ENCODE results near the gene THSD4. TPM values are rescaled to one million over a fixed set of nuclear protein-coding genes. Genes with fewer than 3 reads are reported as not detected.

Gene THSD4
- total and polyA plus RNA-seq, 9 of the 15 experiments (the other 6 are each of a cell fraction or from before 2014, with no cell fraction given), result 0.04 TPM; not detected in 5

DNA sequence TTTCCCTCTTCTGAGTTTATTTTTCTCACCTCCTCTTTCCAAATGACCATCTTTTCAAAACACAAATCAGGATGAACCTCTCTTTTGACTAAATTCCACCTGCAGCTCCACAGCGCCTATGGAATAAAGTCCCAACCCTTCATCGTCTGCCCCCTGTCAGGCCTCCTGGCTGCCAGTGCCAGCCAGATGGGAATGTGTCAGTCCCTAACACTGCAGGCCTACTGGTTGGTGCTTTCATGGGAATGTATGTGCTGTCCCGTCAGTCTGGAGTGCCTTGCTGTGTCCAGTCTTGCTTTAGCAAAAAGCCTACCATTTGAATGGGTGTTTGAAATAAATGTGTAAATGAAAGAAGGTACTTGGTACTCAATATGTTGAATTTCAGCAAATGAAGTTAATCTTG, 310.1 kb downstream of the THSD4 start (continued):
- TF ChIP-seq, protein P1, sequence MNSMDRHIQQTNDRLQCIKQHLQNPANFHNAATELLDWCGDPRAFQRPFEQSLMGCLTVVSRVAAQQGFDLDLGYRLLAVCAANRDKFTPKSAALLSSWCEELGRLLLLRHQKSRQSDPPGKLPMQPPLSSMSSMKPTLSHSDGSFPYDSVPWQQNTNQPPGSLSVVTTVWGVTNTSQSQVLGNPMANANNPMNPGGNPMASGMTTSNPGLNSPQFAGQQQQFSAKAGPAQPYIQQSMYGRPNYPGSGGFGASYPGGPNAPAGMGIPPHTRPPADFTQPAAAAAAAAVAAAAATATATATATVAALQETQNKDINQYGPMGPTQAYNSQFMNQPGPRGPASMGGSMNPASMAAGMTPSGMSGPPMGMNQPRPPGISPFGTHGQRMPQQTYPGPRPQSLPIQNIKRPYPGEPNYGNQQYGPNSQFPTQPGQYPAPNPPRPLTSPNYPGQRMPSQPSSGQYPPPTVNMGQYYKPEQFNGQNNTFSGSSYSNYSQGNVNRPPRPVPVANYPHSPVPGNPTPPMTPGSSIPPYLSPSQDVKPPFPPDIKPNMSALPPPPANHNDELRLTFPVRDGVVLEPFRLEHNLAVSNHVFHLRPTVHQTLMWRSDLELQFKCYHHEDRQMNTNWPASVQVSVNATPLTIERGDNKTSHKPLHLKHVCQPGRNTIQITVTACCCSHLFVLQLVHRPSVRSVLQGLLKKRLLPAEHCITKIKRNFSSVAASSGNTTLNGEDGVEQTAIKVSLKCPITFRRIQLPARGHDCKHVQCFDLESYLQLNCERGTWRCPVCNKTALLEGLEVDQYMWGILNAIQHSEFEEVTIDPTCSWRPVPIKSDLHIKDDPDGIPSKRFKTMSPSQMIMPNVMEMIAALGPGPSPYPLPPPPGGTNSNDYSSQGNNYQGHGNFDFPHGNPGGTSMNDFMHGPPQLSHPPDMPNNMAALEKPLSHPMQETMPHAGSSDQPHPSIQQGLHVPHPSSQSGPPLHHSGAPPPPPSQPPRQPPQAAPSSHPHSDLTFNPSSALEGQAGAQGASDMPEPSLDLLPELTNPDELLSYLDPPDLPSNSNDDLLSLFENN (IDR thresholded peaks at IDR 0.05; ENCODE audit: low read depth in 2 of 2, low read length in 2 of 2), result no peak
- TF ChIP-seq U2AF2 (optimal IDR thresholded peaks at IDR 0.05; ENCODE audit: low read depth, low read length) (no peak), SMAD1 (IDR thresholded peaks at IDR 0.05; ENCODE audit: low read depth, low read length, partially characterized antibody) (no peak), PHB2 (IDR thresholded peaks at IDR 0.05; ENCODE audit: low read depth) (no peak), PRMT5 (CRISPR knock-in tag; IDR thresholded peaks at IDR 0.05) (no peak), JUNB (CRISPR knock-in tag; conservative IDR thresholded peaks at IDR 0.05) (no peak), EWSR1 (IDR thresholded peaks at IDR 0.05; ENCODE audit: borderline replicate concordance, low read depth, partially characterized antibody) (no peak)
- TF ChIP-seq, protein P2, sequence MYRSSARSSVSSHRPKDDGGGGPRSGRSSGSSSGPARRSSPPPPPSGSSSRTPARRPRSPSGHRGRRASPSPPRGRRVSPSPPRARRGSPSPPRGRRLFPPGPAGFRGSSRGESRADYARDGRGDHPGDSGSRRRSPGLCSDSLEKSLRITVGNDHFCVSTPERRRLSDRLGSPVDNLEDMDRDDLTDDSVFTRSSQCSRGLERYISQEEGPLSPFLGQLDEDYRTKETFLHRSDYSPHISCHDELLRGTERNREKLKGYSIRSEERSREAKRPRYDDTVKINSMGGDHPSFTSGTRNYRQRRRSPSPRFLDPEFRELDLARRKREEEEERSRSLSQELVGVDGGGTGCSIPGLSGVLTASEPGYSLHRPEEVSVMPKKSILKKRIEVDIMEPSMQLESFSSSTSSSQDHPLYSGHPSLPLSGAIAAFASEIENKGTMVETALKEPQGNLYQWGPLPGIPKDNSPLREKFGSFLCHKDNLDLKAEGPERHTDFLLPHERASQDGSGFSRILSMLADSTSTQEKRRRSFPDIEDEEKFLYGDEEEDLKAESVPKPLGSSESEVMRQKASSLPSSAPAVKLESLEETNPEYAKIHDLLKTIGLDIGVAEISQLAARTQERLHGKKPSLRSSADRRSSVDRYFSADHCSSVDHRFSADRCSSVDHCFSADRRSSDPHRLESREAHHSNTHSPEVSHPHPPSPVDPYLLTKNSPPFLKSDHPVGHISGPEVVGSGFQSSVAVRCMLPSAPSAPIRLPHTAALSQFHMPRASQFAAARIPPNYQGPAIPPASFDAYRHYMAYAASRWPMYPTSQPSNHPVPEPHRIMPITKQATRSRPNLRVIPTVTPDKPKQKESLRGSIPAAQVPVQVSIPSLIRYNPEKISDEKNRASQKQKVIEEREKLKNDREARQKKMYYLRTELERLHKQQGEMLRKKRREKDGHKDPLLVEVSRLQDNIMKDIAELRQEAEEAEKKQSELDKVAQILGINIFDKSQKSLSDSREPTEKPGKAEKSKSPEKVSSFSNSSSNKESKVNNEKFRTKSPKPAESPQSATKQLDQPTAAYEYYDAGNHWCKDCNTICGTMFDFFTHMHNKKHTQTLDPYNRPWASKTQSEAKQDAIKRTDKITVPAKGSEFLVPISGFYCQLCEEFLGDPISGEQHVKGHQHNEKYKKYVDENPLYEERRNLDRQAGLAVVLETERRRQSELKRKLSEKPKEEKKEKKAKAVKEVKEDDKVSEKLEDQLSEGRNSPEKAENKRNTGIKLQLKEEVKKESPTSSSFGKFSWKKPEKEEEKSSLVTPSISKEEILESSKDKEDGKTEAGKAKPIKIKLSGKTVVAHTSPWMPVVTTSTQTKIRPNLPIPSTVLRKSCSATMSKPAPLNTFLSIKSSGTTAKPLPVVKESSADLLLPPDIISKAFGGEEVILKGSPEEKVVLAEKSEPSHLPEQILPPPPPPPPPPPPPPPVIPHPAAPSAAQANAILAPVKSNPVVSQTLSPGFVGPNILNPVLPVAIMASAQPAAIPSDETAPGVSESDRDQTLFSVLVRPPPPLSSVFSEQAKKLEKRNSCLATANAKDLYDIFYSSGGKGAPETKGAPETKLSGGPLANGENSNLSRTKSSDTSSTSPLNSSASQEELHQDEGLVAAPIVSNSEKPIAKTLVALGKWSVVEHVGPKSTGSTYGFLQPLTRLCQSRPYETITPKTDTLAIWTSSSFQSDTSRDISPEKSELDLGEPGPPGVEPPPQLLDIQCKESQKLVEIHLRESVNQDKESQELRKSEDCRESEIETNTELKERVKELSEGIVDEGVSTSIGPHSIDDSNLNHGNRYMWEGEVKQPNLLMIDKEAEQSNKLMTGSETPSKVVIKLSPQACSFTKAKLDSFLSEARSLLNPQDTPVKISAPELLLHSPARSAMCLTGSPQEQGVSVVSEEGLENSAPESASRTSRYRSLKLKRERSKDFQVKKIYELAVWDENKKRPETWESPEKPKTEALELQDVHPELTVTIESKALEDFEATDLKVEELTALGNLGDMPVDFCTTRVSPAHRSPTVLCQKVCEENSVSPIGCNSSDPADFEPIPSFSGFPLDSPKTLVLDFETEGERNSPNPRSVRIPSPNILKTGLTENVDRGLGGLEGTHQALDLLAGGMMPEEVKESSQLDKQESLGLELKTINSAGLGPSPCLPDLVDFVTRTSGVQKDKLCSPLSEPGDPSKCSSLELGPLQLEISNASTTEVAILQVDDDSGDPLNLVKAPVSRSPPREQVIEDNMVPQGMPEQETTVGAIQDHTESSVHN (IDR thresholded peaks at IDR 0.05; ENCODE audit: borderline replicate concordance in 1 of 2, low read depth in 1 of 2), result no peak
- TF ChIP-seq, protein P3, sequence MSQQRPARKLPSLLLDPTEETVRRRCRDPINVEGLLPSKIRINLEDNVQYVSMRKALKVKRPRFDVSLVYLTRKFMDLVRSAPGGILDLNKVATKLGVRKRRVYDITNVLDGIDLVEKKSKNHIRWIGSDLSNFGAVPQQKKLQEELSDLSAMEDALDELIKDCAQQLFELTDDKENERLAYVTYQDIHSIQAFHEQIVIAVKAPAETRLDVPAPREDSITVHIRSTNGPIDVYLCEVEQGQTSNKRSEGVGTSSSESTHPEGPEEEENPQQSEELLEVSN (IDR thresholded peaks at IDR 0.05; ENCODE audit: borderline replicate concordance in 1 of 2, extremely low read depth in 1 of 2, insufficient read depth in 1 of 2, insufficient read length in 1 of 2, low read depth in 1 of 2, low read length in 1 of 2, poor library complexity in 1 of 2, severe bottlenecking in 1 of 2), result no peak
- TF ChIP-seq, protein P4, sequence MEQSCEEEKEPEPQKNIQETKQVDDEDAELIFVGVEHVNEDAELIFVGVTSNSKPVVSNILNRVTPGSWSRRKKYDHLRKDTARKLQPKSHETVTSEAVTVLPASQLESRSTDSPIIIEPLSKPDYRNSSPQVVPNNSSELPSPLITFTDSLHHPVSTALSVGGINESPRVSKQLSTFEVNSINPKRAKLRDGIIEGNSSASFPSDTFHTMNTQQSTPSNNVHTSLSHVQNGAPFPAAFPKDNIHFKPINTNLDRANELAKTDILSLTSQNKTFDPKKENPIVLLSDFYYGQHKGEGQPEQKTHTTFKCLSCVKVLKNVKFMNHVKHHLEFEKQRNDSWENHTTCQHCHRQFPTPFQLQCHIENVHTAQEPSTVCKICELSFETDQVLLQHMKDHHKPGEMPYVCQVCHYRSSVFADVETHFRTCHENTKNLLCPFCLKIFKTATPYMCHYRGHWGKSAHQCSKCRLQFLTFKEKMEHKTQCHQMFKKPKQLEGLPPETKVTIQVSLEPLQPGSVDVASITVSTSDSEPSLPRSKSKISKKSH (CRISPR knock-in tag; IDR thresholded peaks at IDR 0.05), result no peak
